ENCODE measurements around the gene PRTFDC1. TPM values are rescaled to one million over a fixed set of nuclear protein-coding genes. Genes with fewer than 3 reads are reported as not detected.

The PRTFDC1 gene
- total RNA-seq, 1 donor from 2014 or later = 14.4 TPM

DNA sequence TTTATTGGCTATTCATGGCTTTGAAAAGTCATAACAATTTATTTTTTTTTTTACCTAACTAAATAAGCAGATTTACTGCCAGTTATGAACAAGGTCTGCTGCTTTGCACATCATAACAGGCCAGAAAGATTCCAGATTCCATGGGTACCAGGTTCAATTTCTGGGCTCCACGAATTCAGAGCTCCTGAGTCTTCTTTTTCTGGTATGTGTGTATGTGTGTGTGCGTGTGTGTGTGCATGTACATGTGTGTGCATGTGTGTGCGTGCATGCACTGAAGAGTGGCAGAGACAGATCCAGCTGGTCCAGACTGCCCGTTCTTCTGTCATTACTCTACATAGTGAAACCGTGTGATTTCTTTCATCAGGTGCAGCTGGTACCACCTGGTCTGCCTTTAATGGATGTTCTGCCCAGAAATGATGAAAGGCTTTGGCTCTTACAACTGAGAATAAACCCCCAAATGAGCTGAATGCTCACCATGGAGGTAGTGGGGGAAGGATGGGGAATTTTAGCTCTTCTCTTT, 14.6 kb upstream of the PRTFDC1 start:
- Mint-ChIP-seq H3K27ac (ENCODE audit: unreplicated experiment) (no peak overlapping the region), H3K36me3 (ENCODE audit: unreplicated experiment) (no peaks in the 10 kb centered on the region), H3K9me3 (ENCODE audit: unreplicated experiment) (no peaks in the 10 kb centered on the region), H3K4me1 (ENCODE audit: low read depth, unreplicated experiment) (no peaks in the 10 kb centered on the region), H3K4me3 (ENCODE audit: unreplicated experiment) (no peak overlapping the region), H3K27me3 (ENCODE audit: unreplicated experiment) (no peaks in the 10 kb centered on the region)
- DNase-seq = no peak
- TF ChIP-seq, protein P1, sequence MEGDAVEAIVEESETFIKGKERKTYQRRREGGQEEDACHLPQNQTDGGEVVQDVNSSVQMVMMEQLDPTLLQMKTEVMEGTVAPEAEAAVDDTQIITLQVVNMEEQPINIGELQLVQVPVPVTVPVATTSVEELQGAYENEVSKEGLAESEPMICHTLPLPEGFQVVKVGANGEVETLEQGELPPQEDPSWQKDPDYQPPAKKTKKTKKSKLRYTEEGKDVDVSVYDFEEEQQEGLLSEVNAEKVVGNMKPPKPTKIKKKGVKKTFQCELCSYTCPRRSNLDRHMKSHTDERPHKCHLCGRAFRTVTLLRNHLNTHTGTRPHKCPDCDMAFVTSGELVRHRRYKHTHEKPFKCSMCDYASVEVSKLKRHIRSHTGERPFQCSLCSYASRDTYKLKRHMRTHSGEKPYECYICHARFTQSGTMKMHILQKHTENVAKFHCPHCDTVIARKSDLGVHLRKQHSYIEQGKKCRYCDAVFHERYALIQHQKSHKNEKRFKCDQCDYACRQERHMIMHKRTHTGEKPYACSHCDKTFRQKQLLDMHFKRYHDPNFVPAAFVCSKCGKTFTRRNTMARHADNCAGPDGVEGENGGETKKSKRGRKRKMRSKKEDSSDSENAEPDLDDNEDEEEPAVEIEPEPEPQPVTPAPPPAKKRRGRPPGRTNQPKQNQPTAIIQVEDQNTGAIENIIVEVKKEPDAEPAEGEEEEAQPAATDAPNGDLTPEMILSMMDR (IDR thresholded peaks at IDR 0.05; ENCODE audit: partially characterized antibody, unreplicated experiment) = no peak

- TF ChIP-seq, protein P1 (IDR thresholded peaks at IDR 0.05; ENCODE audit: partially characterized antibody, unreplicated experiment) = no peak
- Mint-ChIP-seq H3K36me3 (ENCODE audit: unreplicated experiment) (no peaks in the 10 kb centered on the region), H3K4me1 (ENCODE audit: low read depth, unreplicated experiment) (no peaks in the 10 kb centered on the region), H3K9me3 (ENCODE audit: unreplicated experiment) (no peaks in the 10 kb centered on the region), H3K27me3 (ENCODE audit: unreplicated experiment) (no peaks in the 10 kb centered on the region), H3K27ac (ENCODE audit: unreplicated experiment) (no peak overlapping the region), H3K4me3 (ENCODE audit: unreplicated experiment) (no peak overlapping the region)
- no peak for DNase-seq
These were observed 12.6 kb upstream of the PRTFDC1 start for GRCh38 chr10:24965051-24965450.

GRCh38 chr10:24963521-24964041, 11.2 kb upstream of the PRTFDC1 start:
- no peak for DNase-seq
- H3K27ac Mint-ChIP-seq (ENCODE audit: unreplicated experiment) = no peak overlapping the region
- H3K9me3 Mint-ChIP-seq (ENCODE audit: unreplicated experiment) = no peaks in the 10 kb centered on the region
- TF ChIP-seq, protein P1 (IDR thresholded peaks at IDR 0.05; ENCODE audit: partially characterized antibody, unreplicated experiment) = no peak
- no peaks in the 10 kb centered on the region for H3K4me1 Mint-ChIP-seq (ENCODE audit: low read depth, unreplicated experiment)
- H3K36me3 Mint-ChIP-seq (ENCODE audit: unreplicated experiment) = no peaks in the 10 kb centered on the region
- no peak overlapping the region for H3K4me3 Mint-ChIP-seq (ENCODE audit: unreplicated experiment)
- no peaks in the 10 kb centered on the region for H3K27me3 Mint-ChIP-seq (ENCODE audit: unreplicated experiment)

DNA sequence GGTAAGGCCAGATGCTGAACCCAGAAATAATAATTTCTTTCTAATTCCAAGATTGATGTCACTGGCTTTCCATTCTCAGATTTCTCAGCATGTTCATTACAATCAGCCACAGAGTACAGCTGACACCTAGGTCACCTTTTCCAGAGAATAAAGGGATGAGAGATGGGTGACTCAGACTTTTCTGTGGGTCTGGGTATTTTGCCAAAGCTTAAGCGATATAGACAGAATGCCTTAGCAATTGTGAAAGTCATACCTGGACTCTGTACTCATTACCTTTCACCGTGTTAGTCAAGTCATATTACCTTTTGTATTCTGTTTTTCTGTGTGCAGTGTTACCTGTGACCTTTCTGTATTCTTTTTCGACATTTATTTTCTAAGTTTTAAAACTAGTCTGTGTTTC, 10.6 kb upstream of the PRTFDC1 start:
- no peaks in the 10 kb centered on the region for H3K9me3 Mint-ChIP-seq (ENCODE audit: unreplicated experiment)
- no peaks in the 10 kb centered on the region for H3K27me3 Mint-ChIP-seq (ENCODE audit: unreplicated experiment)
- TF ChIP-seq, protein P1 (IDR thresholded peaks at IDR 0.05; ENCODE audit: partially characterized antibody, unreplicated experiment) = no peak
- H3K4me3 Mint-ChIP-seq (ENCODE audit: unreplicated experiment) = no peak overlapping the region
- no peaks in the 10 kb centered on the region for H3K36me3 Mint-ChIP-seq (ENCODE audit: unreplicated experiment)
- no peak for DNase-seq
- H3K27ac Mint-ChIP-seq (ENCODE audit: unreplicated experiment) = no peak overlapping the region
- H3K4me1 Mint-ChIP-seq (ENCODE audit: low read depth, unreplicated experiment) = no peaks in the 10 kb centered on the region

DNA sequence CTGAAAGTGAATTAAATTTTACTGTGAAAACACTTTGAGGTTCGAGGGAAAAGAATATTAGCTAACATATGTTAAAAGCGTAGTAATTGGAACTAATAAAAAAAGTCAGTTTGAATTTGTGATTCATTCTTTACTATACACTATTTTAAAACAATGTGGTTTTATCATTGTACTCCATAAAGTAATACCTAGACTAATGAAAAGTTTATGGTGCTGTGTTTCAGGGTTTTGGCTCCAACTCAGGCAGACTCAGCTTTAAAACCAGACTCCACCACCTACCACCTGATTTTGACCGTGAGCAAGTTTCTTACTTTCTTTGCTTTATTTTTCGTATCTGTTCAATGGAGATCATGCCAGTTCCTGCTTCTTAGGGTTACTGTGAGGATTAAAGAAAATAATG, 9.2 kb upstream of the PRTFDC1 start:
- H3K4me3 Mint-ChIP-seq (ENCODE audit: unreplicated experiment) = no peak overlapping the region
- no peak for DNase-seq
- TF ChIP-seq, protein P1 (IDR thresholded peaks at IDR 0.05; ENCODE audit: partially characterized antibody, unreplicated experiment) = no peak
- no peak overlapping the region for H3K27ac Mint-ChIP-seq (ENCODE audit: unreplicated experiment)
- H3K27me3 Mint-ChIP-seq (ENCODE audit: unreplicated experiment) = no peaks in the 10 kb centered on the region
- H3K9me3 Mint-ChIP-seq (ENCODE audit: unreplicated experiment) = peaks cover 1% of the 10 kb centered on the region
- H3K36me3 Mint-ChIP-seq (ENCODE audit: unreplicated experiment) = no peaks in the 10 kb centered on the region
- H3K4me1 Mint-ChIP-seq (ENCODE audit: low read depth, unreplicated experiment) = no peaks in the 10 kb centered on the region

Data from glutamatergic neuron (in vitro differentiated cells).